HG03066 (cell line): Measurements from ENCODE around the gene BANF2.

Experiments
- ATAC-seq: cut with Tn5 transposase; IDR thresholded peaks from one replicate; pipeline ENCODE4 v1.9.1; 2021; ENCODE audit warnings: low read depth; ENCODE audit not compliant: unreplicated experiment

The BANF2 gene

GRCh38 chr20:17663486-17663885, 36.3 kb upstream of the BANF2 start:
- no peak for ATAC-seq

DNA sequence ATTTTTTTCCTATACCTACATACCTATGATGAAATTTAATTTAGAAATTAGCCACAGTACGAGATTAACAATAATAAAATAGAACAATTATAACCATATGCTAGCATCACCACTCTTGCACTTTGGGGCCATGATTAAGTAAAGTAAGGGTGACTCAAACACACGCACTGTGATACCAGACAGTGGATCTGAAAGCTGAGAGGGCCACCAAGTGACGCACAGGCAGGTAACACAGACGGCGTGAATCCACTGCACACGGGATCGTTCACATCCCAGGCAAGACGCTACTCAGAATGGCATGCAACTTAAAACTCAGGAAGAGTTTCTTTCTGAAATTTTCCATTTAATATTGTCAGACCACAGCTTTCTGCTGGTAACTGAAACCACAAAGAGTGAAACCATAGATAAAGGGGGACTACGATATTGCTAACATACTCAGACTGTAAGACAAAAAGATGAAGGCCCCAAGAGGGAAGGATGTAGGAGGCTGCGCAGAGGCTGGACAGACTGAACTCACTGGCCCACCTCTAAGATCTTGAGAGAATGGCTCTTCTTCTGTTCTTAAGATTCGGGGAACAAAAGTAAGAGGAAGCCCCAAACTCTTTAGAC, 35.6 kb upstream of the BANF2 start:
- ATAC-seq, result no peak

GRCh38 chr20:17665756-17666155, 34.0 kb upstream of the BANF2 start:
- no peak for ATAC-seq

- ATAC-seq, result no peak
Measured at GRCh38 chr20:17666481-17666880, 33.3 kb upstream of the BANF2 start.

DNA sequence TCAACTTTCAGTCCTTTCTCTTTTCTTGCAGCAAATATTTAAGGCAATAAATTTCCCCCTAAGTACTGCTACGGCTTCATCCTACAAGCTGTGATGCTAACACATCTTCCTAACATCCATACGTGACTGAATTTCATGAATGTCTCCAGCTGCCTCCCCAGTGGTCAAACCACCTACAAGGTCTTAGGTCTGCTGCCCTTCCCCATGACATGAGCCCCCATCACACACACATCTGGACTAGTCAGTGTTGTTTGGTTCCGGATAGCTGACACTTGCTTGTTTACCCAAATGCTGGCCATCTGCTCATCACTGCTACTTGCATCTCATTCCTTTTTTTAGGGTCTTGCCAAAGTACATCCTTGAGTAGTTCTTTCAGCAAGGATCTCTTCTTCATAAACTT, 32.3 kb upstream of the BANF2 start:
- ATAC-seq, result no peak

- ATAC-seq, result no peak
Measured at GRCh38 chr20:17668432-17668831, 31.3 kb upstream of the BANF2 start.

DNA sequence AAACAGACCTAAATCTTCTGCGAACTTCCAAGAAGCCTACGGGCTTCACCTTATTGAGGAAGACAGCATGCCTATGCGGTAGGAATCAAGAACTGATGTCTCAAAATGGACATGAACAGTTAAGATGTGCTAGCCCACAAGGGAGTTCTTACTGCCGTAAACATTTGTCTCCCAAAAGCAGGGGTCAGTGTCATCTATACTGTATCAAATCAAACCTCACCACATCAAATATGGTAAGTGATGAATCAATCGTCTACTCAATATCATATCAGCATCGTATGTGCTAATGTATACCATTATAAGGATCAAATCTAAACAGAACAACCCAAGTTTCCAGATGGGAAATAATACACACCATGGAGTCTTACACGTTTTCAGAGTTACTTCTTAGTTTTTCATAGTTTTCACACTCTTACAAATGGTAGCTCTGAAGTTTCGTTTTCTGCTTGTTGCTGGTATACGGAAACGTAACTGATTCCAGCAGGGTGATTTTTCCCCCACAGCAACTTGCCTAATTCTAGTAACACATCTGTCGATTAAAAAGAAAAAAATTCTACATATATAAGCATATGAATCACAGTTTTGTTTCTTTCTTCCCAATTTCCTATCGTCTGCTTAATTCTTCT, 30.3 kb upstream of the BANF2 start:
- no peak for ATAC-seq

- ATAC-seq, result no peak
Measured at GRCh38 chr20:17671011-17671410, 28.8 kb upstream of the BANF2 start.

DNA sequence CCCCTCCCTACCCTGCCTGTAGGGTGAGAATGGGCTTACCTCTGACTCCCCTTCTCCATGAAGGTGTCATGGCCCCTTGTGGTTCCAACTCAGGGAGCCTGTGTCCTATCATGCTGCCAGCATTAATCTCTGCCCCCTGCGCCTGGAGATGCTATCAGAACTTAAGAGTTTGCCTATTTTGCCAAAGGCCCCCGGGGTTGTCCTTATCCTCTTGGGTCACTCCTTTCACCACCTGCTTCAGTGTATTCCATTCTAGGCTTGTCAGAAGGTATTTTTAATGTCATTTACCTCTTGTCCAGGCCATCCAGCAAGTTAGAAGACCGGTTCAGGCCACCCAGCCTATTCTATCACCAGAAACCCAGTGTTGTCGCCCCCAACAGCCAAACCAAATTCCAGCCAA, 28.2 kb upstream of the BANF2 start:
- no peak for ATAC-seq

GRCh38 chr20:17673084-17673483, 26.7 kb upstream of the BANF2 start:
- no peak for ATAC-seq

DNA sequence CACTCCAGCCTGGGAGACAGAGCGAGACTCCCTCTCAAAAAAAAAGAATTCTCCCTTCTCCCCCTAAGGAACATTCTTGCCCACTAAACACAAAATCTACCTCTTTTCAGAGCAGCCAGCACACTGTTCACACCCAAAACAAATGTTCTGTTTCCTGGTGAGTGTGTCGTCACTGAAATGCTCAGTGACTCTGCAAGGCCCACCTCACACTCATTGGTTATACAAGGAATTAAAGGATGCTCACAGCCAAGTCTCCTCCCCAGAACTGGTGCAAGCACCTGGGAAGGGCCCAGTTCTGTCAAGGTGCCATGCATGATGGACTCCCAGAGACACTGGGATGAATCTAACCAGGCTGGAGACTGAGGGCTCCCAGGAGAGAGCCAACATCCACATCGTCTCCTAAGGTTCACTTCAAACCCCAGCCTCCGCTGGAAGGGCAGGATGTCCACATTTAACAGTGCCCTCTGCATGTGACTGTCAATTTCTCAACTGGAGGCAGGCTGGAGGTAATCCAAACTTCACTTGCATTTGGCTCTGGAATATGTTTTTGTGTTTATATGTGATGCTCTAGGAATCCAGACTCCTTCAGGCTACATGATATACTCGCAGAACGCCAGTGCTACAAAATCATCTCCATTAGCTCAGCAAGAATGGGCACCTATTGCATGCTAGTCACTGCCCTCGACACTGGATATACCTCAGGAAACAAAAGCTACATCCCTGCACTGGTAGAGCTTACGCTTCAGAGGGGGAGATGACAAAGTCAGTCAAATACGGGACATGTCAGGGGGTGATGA, 24.8 kb upstream of the BANF2 start:
- no peak for ATAC-seq

DNA sequence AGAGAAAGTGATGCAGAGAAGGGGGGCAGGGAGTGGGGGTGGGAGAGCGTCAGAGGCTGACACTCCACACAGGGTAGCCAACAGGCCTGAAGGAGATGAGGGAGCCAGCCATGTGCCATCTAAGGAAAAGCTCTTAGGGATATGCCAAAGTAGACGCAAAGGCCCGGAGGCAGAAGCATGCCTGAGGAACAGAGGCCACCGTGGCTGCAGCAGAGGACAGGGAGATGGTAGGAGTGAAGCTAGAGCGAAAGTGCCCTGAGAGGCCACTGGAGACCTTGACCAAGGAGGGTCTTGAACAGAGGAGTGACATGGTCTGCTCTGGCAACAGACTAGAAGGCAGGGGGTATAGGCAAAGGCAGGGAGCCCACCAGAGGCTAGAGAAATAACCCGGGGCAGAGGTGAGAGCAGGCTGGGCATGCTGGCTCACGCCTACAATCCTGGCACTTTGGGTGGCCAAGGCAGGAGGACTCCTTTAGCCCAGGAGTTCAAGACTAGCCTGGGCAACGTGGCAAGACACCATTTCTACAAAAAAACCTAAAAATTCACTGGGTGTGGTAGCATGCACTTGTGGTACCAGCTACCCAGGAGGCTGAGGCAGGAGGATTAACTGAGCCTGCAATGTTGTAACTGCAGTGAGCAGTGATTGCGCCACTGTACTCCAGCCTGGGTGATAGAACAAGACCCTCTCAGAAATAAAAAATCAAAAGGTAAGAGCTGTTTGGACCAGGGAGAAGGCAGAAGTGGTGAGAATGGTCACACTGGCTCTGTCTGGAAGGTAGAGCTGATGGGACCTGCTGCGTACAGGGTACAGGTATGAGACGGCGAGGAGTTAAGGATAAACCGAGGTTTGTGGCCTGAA, 24.0 kb upstream of the BANF2 start:
- no peak for ATAC-seq

DNA sequence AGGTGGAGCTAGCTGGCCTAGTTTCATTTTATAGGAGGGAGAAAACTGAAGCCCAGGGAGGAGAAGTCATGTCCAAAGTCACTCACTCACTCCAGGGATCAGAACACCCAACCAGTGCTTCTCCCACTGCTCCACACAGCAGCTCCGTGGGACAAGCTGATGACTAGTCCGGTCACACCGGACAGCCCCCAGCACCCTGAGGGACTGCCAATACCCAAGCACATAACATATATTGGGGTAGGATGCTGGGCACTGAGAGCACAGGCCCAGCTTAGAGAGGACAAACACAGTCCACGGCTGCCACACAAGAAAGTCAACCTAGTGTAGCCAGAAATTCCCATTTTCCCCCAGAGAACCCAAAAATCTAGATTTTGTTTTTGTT, 23.4 kb upstream of the BANF2 start:
- ATAC-seq, result no peak

DNA sequence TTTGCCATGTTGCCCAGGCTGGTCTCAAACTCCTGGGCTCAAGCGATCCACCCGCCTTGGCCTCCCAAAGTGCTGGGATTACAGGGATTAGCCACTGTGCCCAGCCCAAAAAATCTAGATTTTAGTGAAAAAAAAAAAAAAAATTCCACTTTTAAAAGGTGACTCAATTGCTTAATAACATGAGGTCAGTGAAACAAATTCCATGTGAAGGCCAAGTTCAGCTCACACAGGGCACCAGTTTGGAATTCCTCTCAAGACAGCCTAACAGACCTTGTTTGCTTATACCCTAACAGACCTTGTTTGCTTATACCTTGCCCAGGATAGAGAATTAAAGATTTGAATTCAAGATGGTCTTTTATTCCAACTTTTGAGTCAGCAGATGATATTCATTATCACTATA, 22.8 kb upstream of the BANF2 start:
- no peak for ATAC-seq

- ATAC-seq, result no peak
Measured at GRCh38 chr20:17678295-17678694, 21.5 kb upstream of the BANF2 start.

GRCh38 chr20:17678886-17679285, 20.9 kb upstream of the BANF2 start:
- ATAC-seq, result no peak

GRCh38 chr20:17679941-17680835, 19.6 kb upstream of the BANF2 start:
- ATAC-seq, result no peak

DNA sequence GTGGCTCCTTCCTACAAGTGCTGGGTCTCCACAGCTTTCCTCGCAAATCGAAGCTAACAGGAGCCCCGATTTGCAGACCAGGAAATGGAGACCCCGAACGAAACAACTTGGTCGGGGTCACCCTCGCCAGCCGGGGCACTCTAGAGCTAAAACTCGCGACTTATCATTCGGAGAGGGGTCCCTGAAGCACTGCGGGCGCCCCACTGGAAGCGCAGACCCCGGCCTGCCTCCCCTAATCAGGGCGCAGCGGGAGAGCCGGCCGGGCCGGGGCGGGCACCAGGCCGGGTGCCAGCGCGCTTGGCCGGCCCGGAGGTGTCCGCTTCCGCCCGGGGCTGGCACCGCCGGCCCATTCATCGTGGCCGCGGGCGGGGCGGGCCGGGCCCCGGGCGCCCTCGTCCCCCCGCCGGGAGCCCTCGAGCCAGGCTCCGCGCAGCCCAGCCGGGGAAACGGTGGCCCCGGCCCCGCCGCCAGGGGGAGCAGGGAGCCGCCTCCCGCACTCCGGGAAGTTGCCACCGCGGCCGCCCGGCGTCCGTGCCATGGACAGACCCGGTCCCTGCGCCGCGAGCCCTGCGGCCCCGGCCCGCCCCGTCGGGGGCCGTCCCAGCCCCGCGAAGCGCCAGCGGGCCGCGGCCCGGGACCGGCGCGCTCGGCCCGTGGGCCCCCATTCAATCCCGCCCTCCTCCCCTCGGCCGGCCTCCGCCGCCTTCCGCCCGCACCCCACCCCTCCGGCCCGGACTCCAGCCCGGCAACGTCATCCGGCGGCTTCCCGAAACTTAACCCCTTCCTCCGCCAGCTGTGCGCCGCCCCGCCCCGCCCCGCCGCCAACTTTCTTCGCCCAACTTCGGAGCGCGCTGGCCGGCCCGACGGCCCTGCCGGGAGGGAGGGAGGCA, 18.7 kb upstream of the BANF2 start:
- ATAC-seq, result peak; percentile 33

DNA sequence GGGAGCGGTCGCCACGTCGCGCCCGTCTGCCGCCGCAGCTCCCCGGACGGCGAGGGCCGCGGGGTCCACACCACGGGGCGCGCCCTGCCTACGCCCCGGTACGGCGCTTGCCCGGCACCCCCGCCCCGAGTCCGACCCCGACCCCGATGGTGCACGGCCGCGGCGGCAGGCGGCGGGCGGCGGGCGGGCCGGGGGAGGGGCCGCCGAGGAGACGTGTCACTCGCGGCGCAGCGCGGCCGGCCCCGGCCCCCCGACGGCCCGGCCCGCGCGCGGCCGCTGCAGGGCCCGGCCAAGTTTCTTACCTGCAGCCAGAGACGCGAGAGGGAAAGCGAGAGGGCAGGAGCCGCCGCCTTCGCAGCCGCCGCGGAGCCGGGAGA, 18.1 kb upstream of the BANF2 start:
- ATAC-seq, result peak; percentile 5
